ENCODE measurements around the gene KRTAP19-3.

DNA sequence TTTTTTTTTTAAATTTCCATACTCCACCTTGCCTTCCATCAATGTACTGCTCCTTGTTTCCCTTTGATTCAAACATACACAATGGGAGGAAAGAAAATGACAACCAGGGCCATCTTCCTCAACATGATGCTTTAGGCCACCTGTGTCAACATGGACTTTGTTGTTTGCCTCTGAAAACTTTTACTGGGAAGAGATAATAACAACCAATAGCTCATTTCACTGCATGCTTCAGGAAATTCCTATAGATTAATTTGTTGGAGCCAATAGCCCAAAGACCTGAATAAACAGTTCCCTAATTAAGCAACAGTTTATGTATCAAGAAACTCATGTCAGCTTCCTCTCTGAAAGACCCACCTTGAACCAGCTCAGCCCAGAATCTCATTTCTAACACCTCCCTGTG, 48.6 kb downstream of the KRTAP19-3 start:
- TF ChIP-seq EZH2 (IDR thresholded peaks at IDR 0.05; ENCODE audit: insufficient read depth, poor library complexity, severe bottlenecking) (no peak), EZH2phosphoT487 (IDR thresholded peaks at IDR 0.05; ENCODE audit: insufficient read depth, low read depth) (no peak)

Data from GM23248 (cell line).